Measurements from ENCODE around the gene CSNK1G3.
"Not testable (repeated sequence)": the region's sequence is repeated elsewhere in the genome, so short reads cannot be mapped to it uniquely, and the experiment has no call there.

DNA sequence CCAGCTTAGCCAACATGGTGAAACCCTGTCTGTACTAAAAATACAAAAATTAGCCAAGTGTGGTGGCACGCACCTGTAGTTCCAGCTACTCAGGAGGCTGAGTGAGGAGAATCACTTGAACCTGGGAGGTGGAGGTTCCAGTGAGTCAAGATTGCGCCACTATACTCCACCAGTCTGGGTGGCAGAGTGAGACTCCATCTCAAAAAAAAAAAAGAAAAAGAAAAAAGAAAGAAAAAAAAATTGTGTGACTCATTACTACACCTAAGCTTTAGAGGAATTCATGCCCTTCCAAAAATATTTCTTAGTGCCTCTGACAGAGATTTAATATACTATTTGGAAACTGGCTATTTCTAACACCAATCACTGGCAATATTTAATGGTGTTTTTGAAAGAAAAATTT is 16.8 kb upstream of the CSNK1G3 start:
- TF ChIP-seq, protein P1, sequence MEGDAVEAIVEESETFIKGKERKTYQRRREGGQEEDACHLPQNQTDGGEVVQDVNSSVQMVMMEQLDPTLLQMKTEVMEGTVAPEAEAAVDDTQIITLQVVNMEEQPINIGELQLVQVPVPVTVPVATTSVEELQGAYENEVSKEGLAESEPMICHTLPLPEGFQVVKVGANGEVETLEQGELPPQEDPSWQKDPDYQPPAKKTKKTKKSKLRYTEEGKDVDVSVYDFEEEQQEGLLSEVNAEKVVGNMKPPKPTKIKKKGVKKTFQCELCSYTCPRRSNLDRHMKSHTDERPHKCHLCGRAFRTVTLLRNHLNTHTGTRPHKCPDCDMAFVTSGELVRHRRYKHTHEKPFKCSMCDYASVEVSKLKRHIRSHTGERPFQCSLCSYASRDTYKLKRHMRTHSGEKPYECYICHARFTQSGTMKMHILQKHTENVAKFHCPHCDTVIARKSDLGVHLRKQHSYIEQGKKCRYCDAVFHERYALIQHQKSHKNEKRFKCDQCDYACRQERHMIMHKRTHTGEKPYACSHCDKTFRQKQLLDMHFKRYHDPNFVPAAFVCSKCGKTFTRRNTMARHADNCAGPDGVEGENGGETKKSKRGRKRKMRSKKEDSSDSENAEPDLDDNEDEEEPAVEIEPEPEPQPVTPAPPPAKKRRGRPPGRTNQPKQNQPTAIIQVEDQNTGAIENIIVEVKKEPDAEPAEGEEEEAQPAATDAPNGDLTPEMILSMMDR (conservative IDR thresholded peaks at IDR 0.05; ENCODE audit: low read length), result not testable (repeated sequence)
- TF ChIP-seq EZH2phosphoT487 (IDR thresholded peaks at IDR 0.05; ENCODE audit: borderline replicate concordance, low read depth, low read length), result not testable (repeated sequence)

Measured in OCI-LY7 (cell line).